IMR-90 (cell line): ENCODE measurements around the gene SUN1. TPM values are rescaled to one million over a fixed set of nuclear protein-coding genes. Genes with fewer than 3 reads are reported as not detected.

Source experiments
- ATAC-seq: fragments of 200-7000 bp; cut with Tn5 transposase; 2 replicates; pipeline ENCODE4 v1.9.1; 2020; ENCODE audit warnings: low read depth, mild to moderate bottlenecking, moderate library complexity
- BruUV-seq: library from RNA; stranded (reverse); fragments of 400-500 nt; replicated peaks from 2 replicates; lab custom pipeline; 2021; lab: Mats Ljungman, UMichigan
- CTCF ChIA-PET: fragments of 300-600 bp; formaldehyde crosslinking; extraction: SDS; loops from one replicate; lab custom pipeline; 2021; ENCODE audit warnings: antibody characterized with exemption; lab: Yijun Ruan, JAX
- POLR2A ChIA-PET: fragments of 300-600 bp; sonication (Branson Sonifier 250); formaldehyde crosslinking; loops from one replicate; lab custom pipeline; 2022; ENCODE audit warnings: antibody characterized with exemption; ENCODE audit not compliant: unreplicated experiment; lab: Charles Lee
- DNase-seq: peaks from one replicate; pipeline ENCODE4 v3.0.0; 2013
- H2AFZ ChIP-seq: replicated peaks from 2 replicates; pipeline ENCODE3; 2013; ENCODE audit warnings: low read length, mild to moderate bottlenecking; ENCODE audit not compliant: poor library complexity
- H2AK5ac ChIP-seq: 2 replicates; pipeline ENCODE4 v1.6.1; 2013; ENCODE audit warnings: low read depth, low read length, inconsistent platforms
- H2AK9ac ChIP-seq: replicated peaks from 2 replicates; pipeline ENCODE3; 2013; ENCODE audit warnings: mild to moderate bottlenecking, low read depth, low read length, moderate library complexity; ENCODE audit not compliant: poor library complexity
- H2BK120ac ChIP-seq: 2 replicates; pipeline ENCODE4 v1.6.1; 2013; ENCODE audit warnings: low read depth, low read length, inconsistent platforms
- H2BK15ac ChIP-seq: 3 replicates; pipeline ENCODE4 v1.6.1; 2013; ENCODE audit warnings: low read depth, low read length, inconsistent platforms
- H2BK20ac ChIP-seq: 2 replicates; pipeline ENCODE4 v1.6.1; 2013; ENCODE audit warnings: low read depth, mild to moderate bottlenecking, inconsistent platforms, low read length, moderate library complexity
- H2BK5ac ChIP-seq: 2 replicates; pipeline ENCODE4 v1.6.1; 2013; ENCODE audit warnings: mild to moderate bottlenecking, low read depth, low read length, inconsistent platforms; ENCODE audit not compliant: poor library complexity, severe bottlenecking
- H3K14ac ChIP-seq: replicated peaks from 2 replicates; pipeline ENCODE4 v1.6.1; 2013; ENCODE audit warnings: low read depth, low read length, inconsistent platforms
- H3K18ac ChIP-seq: 2 replicates; pipeline ENCODE4 v1.6.1; 2013; ENCODE audit warnings: low read depth, low read length, control low read depth
- H3K23ac ChIP-seq: 2 replicates; pipeline ENCODE4 v1.6.1; 2013; ENCODE audit warnings: low read depth, low read length, inconsistent platforms
- H3K27ac ChIP-seq: 2 replicates; pipeline ENCODE4 v1.5.1; 2013; ENCODE audit warnings: mild to moderate bottlenecking, control low read depth, low read length; ENCODE audit not compliant: insufficient read depth
- H3K27me3 ChIP-seq: 2 replicates; pipeline ENCODE4 v1.6.1; 2013; ENCODE audit warnings: low read length; ENCODE audit not compliant: control insufficient read depth, insufficient read depth
- H3K36me3 ChIP-seq: 2 replicates; pipeline ENCODE4 v1.6.1; 2013; ENCODE audit warnings: low read length, mixed read lengths; ENCODE audit not compliant: control insufficient read depth, insufficient read depth
- H3K4ac ChIP-seq: 2 replicates; pipeline ENCODE4 v1.6.1; 2013; ENCODE audit warnings: low read depth, low read length, inconsistent platforms
- H3K4me1 ChIP-seq: 2 replicates; pipeline ENCODE4 v1.6.1; 2013; ENCODE audit warnings: low read length, mixed read lengths; ENCODE audit not compliant: control insufficient read depth, insufficient read depth
- H3K4me2 ChIP-seq: 2 replicates; pipeline ENCODE4 v1.6.1; 2013; ENCODE audit warnings: low read depth, mild to moderate bottlenecking, control low read depth, low read length, moderate library complexity
- H3K4me3 ChIP-seq: 2 replicates; pipeline ENCODE4 v1.5.1; 2013; ENCODE audit warnings: low read depth, mild to moderate bottlenecking, control low read depth, low read length, moderate library complexity; ENCODE audit not compliant: insufficient read depth
- H3K56ac ChIP-seq: 2 replicates; pipeline ENCODE4 v1.6.1; 2013; ENCODE audit warnings: low read length, inconsistent platforms; ENCODE audit not compliant: insufficient read depth; ENCODE audit errors: extremely low read depth
- H3K79me1 ChIP-seq, 2 experiments: 2 replicates each; pipeline ENCODE4 v1.6.1; 2013; ENCODE audit warnings: low read length in 2 of 2, inconsistent platforms in 1 of 2, low read depth in 1 of 2
- H3K9ac ChIP-seq: 2 replicates; pipeline ENCODE4 v1.6.1; 2013; ENCODE audit warnings: low read depth, low read length, control low read depth
- H3K9me1 ChIP-seq: 2 replicates; pipeline ENCODE4 v1.6.1; 2013; ENCODE audit warnings: low read length, inconsistent platforms; ENCODE audit not compliant: insufficient read depth
- H3K9me3 ChIP-seq: 2 replicates; pipeline ENCODE4 v1.6.1; 2013; ENCODE audit warnings: low read length; ENCODE audit not compliant: control insufficient read depth, insufficient read depth
- H4K20me1 ChIP-seq: 2 replicates; pipeline ENCODE4 v1.6.1; 2013; ENCODE audit warnings: low read length, inconsistent platforms; ENCODE audit not compliant: insufficient read depth
- H4K5ac ChIP-seq: 2 replicates; pipeline ENCODE4 v1.6.1; 2013; ENCODE audit warnings: mild to moderate bottlenecking, low read depth, low read length, control low read depth
- H4K8ac ChIP-seq, 2 experiments: 2 replicates each; pipeline ENCODE4 v1.6.1; 2013; ENCODE audit warnings: low read depth in 2 of 2, low read length in 2 of 2, control low read depth in 1 of 2, inconsistent platforms in 1 of 2
- H4K91ac ChIP-seq: 2 replicates; pipeline ENCODE4 v1.6.1; 2013; ENCODE audit warnings: low read depth, low read length, inconsistent platforms; ENCODE audit not compliant: insufficient read depth
- BHLHE40 ChIP-seq: fragments of 150-350 bp; IDR thresholded peaks from 2 replicates; pipeline ENCODE4 v1.6.1; 2016; ENCODE audit warnings: mild to moderate bottlenecking, low read depth, low read length
- CHD1 ChIP-seq: IDR thresholded peaks from 2 replicates; pipeline ENCODE4 v1.6.1; 2012; ENCODE audit warnings: low read depth, low read length, improper control_type of control experiment
- POLR2A ChIP-seq: IDR thresholded peaks from 2 replicates; pipeline ENCODE4 v1.6.1; 2012; ENCODE audit warnings: mild to moderate bottlenecking, low read depth, low read length
- WGBS, 2 experiments: methylation state at CpG; one replicate each; pipeline versions ENCODE4 v1.1.5 to v1.1.7; 2013; ENCODE audit warnings: missing lambda C conversion rate in 2 of 2; ENCODE audit not compliant: insufficient read length in 1 of 2; ENCODE audit errors: extremely low coverage in 2 of 2; 5-methylcytosine and 5-hydroxymethylcytosine counted together
- dilution Hi-C: fragments of 300-500 bp; cut with HindIII; formaldehyde crosslinking; loops from one replicate; pipeline ENCODE4 v1.14.3; 2018; ENCODE audit warnings: low sequenced_read_pairs; ENCODE audit not compliant: unreplicated experiment
- in situ Hi-C: fragments of 300-500 bp; cut with MboI; formaldehyde crosslinking; loops from 3 replicates; pipeline ENCODE4 v1.14.3; 2019; ENCODE audit warnings: low sequenced_read_pairs, inconsistent platforms, mixed read lengths
- intact Hi-C: fragments of 100-400 bp; cut with micrococcal nuclease; formaldehyde crosslinking; loops from 2 replicates; pipeline ENCODE4 v1.10.0; 2022
- polyA plus RNA-seq, 3 experiments: library from polyadenylated mRNA; depleted of rRNA; stranded (reverse); fragments of >200 nt; gene quantifications; 2 replicates each; pipeline ENCODE4 v1.2.3, GENCODE V29; 2012; ENCODE audit warnings: low replicate concordance in 1 of 3
- total RNA-seq: library from RNA; depleted of rRNA; stranded (reverse); fragments of >200 nt; gene quantifications from 2 replicates; pipeline ENCODE4 v1.2.3, GENCODE V29; 2012

SUN1 gene
- total and polyA plus RNA-seq, 2 of the 4 experiments (the other 2 are of a cell fraction): 113 to 239 TPM

GRCh38 chr7:842431-843031 lies 10.3 kb downstream of the SUN1 start:
- Histone ChIP-seq H2AFZ (no peak overlapping the region), H4K8ac (no peak overlapping the region), H3K4me1 (peaks cover 5% of the 10 kb centered on the region; the same call in 1 of the 2 replicates), H4K91ac (no peak overlapping the region), H3K27me3 (no peaks in the 10 kb centered on the region), H3K4me3 (no peak overlapping the region), H2AK9ac (no peak overlapping the region), H4K20me1 (peaks cover 22% of the 10 kb centered on the region), H3K56ac (no peak overlapping the region), H3K36me3 (peaks cover 49% of the 10 kb centered on the region), H3K14ac (no peak overlapping the region), H3K9ac (no peak overlapping the region), H2BK15ac (no peak overlapping the region), H3K9me1 (no peaks in the 10 kb centered on the region; the same call in 1 of the 2 replicates), H3K23ac (no peak overlapping the region), H3K4me2 (no peak overlapping the region), H3K18ac (no peak overlapping the region), H4K5ac (no peak overlapping the region), H3K9me3 (no peaks in the 10 kb centered on the region), H2AK5ac (no peak overlapping the region; the same call in 1 of the 2 replicates), H2BK20ac (no peak overlapping the region), H3K27ac (no peak overlapping the region), H3K4ac (no peak overlapping the region), H3K79me1 (peaks cover 30 to 64% of the 10 kb centered on the region in 2 experiments), H2BK5ac (no peak overlapping the region), H2BK120ac (no peak overlapping the region)
- ATAC-seq (no peak), DNase-seq (no peak)
- no TSS peak for BruUV-seq
- no peak for TF ChIP-seq CHD1
- no peak for TF ChIP-seq BHLHE40
- TF ChIP-seq POLR2A: no peak
- WGBS, 2 experiments: 98% methylated on average over 5 of the region's 8 CpGs; no CpG with 5 or more reads in 1 of the 2 experiments
- dilution Hi-C loops (no loop called here), intact Hi-C loops (no loop called here), in situ Hi-C loops (no loop called here)
- CTCF ChIA-PET: interaction anchor here (1.0 kb wide), 1 partner anchor 9 kb away, joined by 3 read pairs; no protein-coding TSS in a partner anchor
- POLR2A ChIA-PET: no interaction called here
